ENCODE results near the gene CASZ1. TPM values are rescaled to one million over a fixed set of nuclear protein-coding genes. Genes with fewer than 3 reads are reported as not detected.

The CASZ1 gene
- total RNA-seq, 1 experiment from 2014 or later: 12.6 TPM

DNA sequence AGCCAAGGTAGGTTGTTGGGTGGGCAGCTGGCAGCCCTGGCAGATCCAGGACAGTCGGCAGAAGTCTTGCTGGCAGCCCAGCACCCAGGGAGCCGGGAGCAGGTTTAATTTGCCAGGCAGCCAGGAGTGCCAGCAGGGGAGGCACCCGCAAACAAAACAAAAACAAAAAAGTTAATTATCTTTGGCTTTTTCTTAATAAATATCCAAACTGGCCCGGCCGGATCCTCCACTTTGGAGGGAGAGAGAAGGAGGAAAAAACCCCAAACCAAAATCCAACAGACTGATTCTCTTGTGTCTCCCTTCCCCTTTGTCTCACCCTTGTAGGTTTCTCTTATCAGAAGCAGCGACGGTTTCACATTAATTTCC lies 97.0 kb downstream of the CASZ1 start:
- intact Hi-C loops (cut with micrococcal nuclease; ENCODE audit: unreplicated experiment): no loop called here
- TF ChIP-seq, protein P1, sequence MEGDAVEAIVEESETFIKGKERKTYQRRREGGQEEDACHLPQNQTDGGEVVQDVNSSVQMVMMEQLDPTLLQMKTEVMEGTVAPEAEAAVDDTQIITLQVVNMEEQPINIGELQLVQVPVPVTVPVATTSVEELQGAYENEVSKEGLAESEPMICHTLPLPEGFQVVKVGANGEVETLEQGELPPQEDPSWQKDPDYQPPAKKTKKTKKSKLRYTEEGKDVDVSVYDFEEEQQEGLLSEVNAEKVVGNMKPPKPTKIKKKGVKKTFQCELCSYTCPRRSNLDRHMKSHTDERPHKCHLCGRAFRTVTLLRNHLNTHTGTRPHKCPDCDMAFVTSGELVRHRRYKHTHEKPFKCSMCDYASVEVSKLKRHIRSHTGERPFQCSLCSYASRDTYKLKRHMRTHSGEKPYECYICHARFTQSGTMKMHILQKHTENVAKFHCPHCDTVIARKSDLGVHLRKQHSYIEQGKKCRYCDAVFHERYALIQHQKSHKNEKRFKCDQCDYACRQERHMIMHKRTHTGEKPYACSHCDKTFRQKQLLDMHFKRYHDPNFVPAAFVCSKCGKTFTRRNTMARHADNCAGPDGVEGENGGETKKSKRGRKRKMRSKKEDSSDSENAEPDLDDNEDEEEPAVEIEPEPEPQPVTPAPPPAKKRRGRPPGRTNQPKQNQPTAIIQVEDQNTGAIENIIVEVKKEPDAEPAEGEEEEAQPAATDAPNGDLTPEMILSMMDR (IDR thresholded peaks at IDR 0.05; ENCODE audit: unreplicated experiment): no peak
- CTCF ChIA-PET: no interaction called here
- no peaks in the 10 kb centered on the region for H3K9me3 Mint-ChIP-seq (ENCODE audit: low read depth, unreplicated experiment)
- no TSS peak for BruUV-seq (replicated peaks)
- peak overlapping the region; percentile 13 for H3K4me3 Mint-ChIP-seq (ENCODE audit: low read depth, unreplicated experiment)
- peaks cover 6% of the 10 kb centered on the region for H3K36me3 Mint-ChIP-seq (ENCODE audit: insufficient read depth, unreplicated experiment)
- DNase-seq: peak; percentile 50
- peaks cover 32% of the 10 kb centered on the region for H3K4me1 Mint-ChIP-seq (ENCODE audit: low read depth, unreplicated experiment)
- H3K27ac Mint-ChIP-seq (ENCODE audit: unreplicated experiment): peak overlapping the region; percentile 38
- H3K27me3 Mint-ChIP-seq (ENCODE audit: unreplicated experiment): no peaks in the 10 kb centered on the region

DNA sequence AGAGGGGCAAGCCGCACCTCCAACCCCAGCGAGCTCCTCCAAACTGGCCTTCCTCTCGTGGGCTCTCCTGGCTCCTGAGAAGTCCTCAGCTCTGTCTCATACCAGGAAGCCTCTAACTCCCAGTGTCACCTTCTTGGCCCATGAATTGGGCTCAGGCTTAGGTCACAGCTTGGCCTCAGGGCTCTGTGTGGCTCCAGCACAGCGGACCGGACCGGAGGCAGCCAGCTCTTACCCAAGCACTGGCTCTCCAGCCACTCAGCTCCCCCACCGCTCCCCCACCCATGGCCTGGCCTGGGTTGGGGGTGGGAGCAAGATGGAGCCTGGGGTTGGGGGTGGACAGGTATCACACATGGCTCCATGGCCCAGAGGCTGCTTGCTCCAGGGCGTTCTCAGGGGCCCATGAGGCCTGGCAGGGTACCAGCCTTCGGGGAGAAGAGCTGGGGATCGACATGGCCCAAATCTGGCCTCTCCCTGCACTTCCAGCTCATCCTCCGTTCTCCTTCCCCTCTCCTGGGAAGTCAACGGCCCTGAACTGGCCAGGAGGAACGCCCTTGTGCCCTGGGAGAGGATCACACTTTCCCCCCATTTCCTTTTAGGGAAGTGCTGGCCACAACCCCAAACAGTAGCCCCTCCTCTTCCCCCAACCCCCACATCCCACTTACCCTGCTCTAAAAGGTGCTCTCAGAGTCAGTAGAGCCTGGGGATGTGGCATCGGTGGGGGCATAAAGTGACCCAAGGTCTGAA lies 97.5 kb downstream of the CASZ1 start:
- no TSS peak for BruUV-seq (replicated peaks)
- H3K27ac Mint-ChIP-seq (ENCODE audit: unreplicated experiment): no peak overlapping the region
- intact Hi-C loops (cut with micrococcal nuclease; ENCODE audit: unreplicated experiment): no loop called here
- no peak for DNase-seq
- CTCF ChIA-PET: no interaction called here
- TF ChIP-seq, protein P1 (IDR thresholded peaks at IDR 0.05; ENCODE audit: unreplicated experiment): no peak
- H3K4me1 Mint-ChIP-seq (ENCODE audit: low read depth, unreplicated experiment): peaks cover 29% of the 10 kb centered on the region
- peak overlapping the region; percentile 13 for H3K4me3 Mint-ChIP-seq (ENCODE audit: low read depth, unreplicated experiment)
- no peaks in the 10 kb centered on the region for H3K27me3 Mint-ChIP-seq (ENCODE audit: unreplicated experiment)
- H3K9me3 Mint-ChIP-seq (ENCODE audit: low read depth, unreplicated experiment): no peaks in the 10 kb centered on the region
- peaks cover 6% of the 10 kb centered on the region for H3K36me3 Mint-ChIP-seq (ENCODE audit: insufficient read depth, unreplicated experiment)

DNA sequence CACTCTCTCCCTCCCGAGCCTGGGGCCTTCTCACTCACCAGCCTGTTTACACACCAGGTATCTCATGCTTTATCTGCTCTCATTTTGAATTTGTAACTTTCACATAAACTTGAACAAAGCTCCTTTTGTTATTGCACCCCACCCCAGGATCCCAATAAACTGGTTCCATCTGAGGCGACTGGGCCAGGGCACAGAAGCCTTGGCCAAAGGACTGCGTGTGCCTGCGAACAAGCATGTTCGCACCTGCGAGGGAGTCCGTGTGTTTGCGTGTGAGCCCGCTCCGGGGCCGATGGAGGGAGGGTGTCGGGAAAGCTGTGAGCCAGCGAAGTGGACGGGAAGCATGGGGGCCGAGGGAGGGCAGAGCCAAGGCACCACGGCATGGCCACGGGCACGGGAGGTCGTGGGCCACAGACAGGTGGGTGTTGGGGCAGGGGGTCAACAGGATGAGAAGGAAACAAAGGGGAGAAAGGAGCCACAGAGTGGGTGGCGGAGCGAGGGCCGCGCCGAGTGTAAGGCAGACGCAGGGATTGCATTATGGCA lies 98.8 kb downstream of the CASZ1 start:
- Mint-ChIP-seq H3K9me3 (ENCODE audit: low read depth, unreplicated experiment) (no peaks in the 10 kb centered on the region), H3K27me3 (ENCODE audit: unreplicated experiment) (no peaks in the 10 kb centered on the region), H3K4me1 (ENCODE audit: low read depth, unreplicated experiment) (peaks cover 35% of the 10 kb centered on the region), H3K36me3 (ENCODE audit: insufficient read depth, unreplicated experiment) (peaks cover 16% of the 10 kb centered on the region), H3K4me3 (ENCODE audit: low read depth, unreplicated experiment) (no peak overlapping the region), H3K27ac (ENCODE audit: unreplicated experiment) (no peak overlapping the region)
- intact Hi-C loops (cut with micrococcal nuclease; ENCODE audit: unreplicated experiment): no loop called here
- TF ChIP-seq, protein P1 (IDR thresholded peaks at IDR 0.05; ENCODE audit: unreplicated experiment): no peak
- CTCF ChIA-PET: no interaction called here
- BruUV-seq (replicated peaks): no TSS peak
- no peak for DNase-seq

DNA sequence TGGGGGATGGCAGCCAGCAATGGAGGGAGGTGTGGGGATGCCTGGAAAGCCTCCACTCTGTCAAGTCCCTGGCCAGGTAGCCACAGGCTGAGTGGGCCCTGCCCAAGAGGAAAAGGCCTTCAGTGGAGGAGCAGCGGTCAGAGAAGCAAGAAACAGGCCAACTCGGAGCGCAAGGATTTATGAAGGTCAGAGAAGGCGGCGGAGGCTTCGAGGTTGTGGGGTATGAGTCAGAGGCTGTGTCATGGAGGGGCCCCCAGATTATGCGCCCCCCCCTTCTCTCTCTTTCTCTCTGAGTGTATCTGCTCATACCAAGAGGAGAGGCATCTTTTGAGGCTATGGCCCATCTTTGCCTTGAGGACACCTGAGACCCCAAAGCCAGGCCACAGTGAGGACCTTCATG lies 99.5 kb downstream of the CASZ1 start:
- no peak for DNase-seq
- Mint-ChIP-seq H3K4me3 (ENCODE audit: low read depth, unreplicated experiment) (no peak overlapping the region), H3K36me3 (ENCODE audit: insufficient read depth, unreplicated experiment) (peaks cover 21% of the 10 kb centered on the region), H3K27me3 (ENCODE audit: unreplicated experiment) (no peaks in the 10 kb centered on the region), H3K4me1 (ENCODE audit: low read depth, unreplicated experiment) (peaks cover 40% of the 10 kb centered on the region), H3K9me3 (ENCODE audit: low read depth, unreplicated experiment) (no peaks in the 10 kb centered on the region), H3K27ac (ENCODE audit: unreplicated experiment) (no peak overlapping the region)
- TF ChIP-seq, protein P1 (IDR thresholded peaks at IDR 0.05; ENCODE audit: unreplicated experiment): no peak
- intact Hi-C loops (cut with micrococcal nuclease; ENCODE audit: unreplicated experiment): no loop called here
- CTCF ChIA-PET: no interaction called here
- BruUV-seq (replicated peaks): no TSS peak
